Neural progenitor cell (in vitro differentiated cells): ENCODE data around the gene EFCAB6. TPM values are rescaled to one million over a fixed set of nuclear protein-coding genes. Genes with fewer than 3 reads are reported as not detected.
A peak's percentile ranks its signal among the peaks of the same experiment; 100 is the strongest.

Experiments
- DNase-seq: peaks from one replicate; pipeline ENCODE4 v3.0.0-alpha.2; 2016; ENCODE audit warnings: low spot score
- H2AFZ ChIP-seq: fragments of 200-600 bp; sonication (generic); replicated peaks from 2 replicates; pipeline ENCODE4 v1.6.1; 2016; ENCODE audit warnings: antibody characterized with exemption
- H3F3A ChIP-seq: fragments of 200-600 bp; sonication (generic); 2 replicates; pipeline ENCODE4 v1.6.1; 2016; ENCODE audit warnings: antibody characterized with exemption, low read depth
- H3K27ac ChIP-seq: fragments of 200-600 bp; sonication (generic); 2 replicates; pipeline ENCODE4 v1.5.1; 2016; ENCODE audit warnings: mild to moderate bottlenecking
- H3K27me3 ChIP-seq: fragments of 200-600 bp; sonication (generic); 2 replicates; pipeline ENCODE4 v1.6.1; 2016; ENCODE audit warnings: mild to moderate bottlenecking, moderate library complexity
- H3K36me3 ChIP-seq: fragments of 200-600 bp; sonication (generic); 2 replicates; pipeline ENCODE4 v1.5.1; 2016
- H3K4me1 ChIP-seq: fragments of 200-600 bp; sonication (generic); 2 replicates; pipeline ENCODE4 v1.6.1; 2016; ENCODE audit warnings: mixed run types
- H3K4me2 ChIP-seq: fragments of 200-600 bp; sonication (generic); 2 replicates; pipeline ENCODE4 v1.6.1; 2016
- H3K4me3 ChIP-seq: fragments of 200-600 bp; sonication (generic); 2 replicates; pipeline ENCODE4 v1.5.1; 2016
- H3K79me2 ChIP-seq: fragments of 200-600 bp; sonication (generic); 2 replicates; pipeline ENCODE4 v1.6.1; 2016; ENCODE audit warnings: low read depth
- H3K9ac ChIP-seq: fragments of 200-600 bp; sonication (generic); 2 replicates; pipeline ENCODE4 v1.6.1; 2016
- H3K9me3 ChIP-seq: fragments of 200-600 bp; sonication (generic); 2 replicates; pipeline ENCODE4 v1.5.1; 2016; ENCODE audit warnings: low read depth
- H4K20me1 ChIP-seq: fragments of 200-600 bp; sonication (generic); 2 replicates; pipeline ENCODE4 v1.6.1; 2016; ENCODE audit warnings: low read depth
- H3K27ac Mint-ChIP-seq: 3 replicates; pipeline ENCODE4 v1.8.0; 2021; ENCODE audit warnings: mixed read lengths
- H3K27me3 Mint-ChIP-seq: 2 replicates; pipeline ENCODE4 v1.8.0; 2022; ENCODE audit warnings: low read depth, mild to moderate bottlenecking, inconsistent platforms, moderate library complexity, mixed read lengths; ENCODE audit not compliant: insufficient read depth
- H3K36me3 Mint-ChIP-seq: 3 replicates; pipeline ENCODE4 v1.8.0; 2021; ENCODE audit warnings: mixed read lengths
- H3K4me1 Mint-ChIP-seq: 3 replicates; pipeline ENCODE4 v1.8.0; 2021; ENCODE audit warnings: mixed read lengths
- H3K4me3 Mint-ChIP-seq: 3 replicates; pipeline ENCODE4 v1.8.0; 2021; ENCODE audit warnings: mild to moderate bottlenecking, moderate library complexity, mixed read lengths
- H3K9me3 Mint-ChIP-seq: 3 replicates; pipeline ENCODE4 v1.8.0; 2020; ENCODE audit warnings: mixed read lengths
- CTCF ChIP-seq: fragments of 200-600 bp; sonication (generic); IDR thresholded peaks from 2 replicates; pipeline ENCODE4 v1.5.1; 2017; ENCODE audit warnings: antibody characterized with exemption, mild to moderate bottlenecking
- EZH2 ChIP-seq: fragments of 200-600 bp; sonication (generic); IDR thresholded peaks from 2 replicates; pipeline ENCODE4 v1.6.1; 2017; ENCODE audit warnings: antibody characterized with exemption, mild to moderate bottlenecking, moderate library complexity
- EZH2phosphoT487 ChIP-seq: fragments of 200-600 bp; sonication (generic); IDR thresholded peaks from 2 replicates; pipeline ENCODE4 v1.6.1; 2017; ENCODE audit warnings: antibody characterized with exemption
- total RNA-seq: library from RNA; depleted of rRNA; stranded (reverse); fragments of >200 nt; gene quantifications from 2 replicates; pipeline ENCODE4 v1.2.3, GENCODE V29; 2015; ENCODE audit warnings: low replicate concordance

EFCAB6 gene
- total RNA-seq, 1 donor from 2014 or later, result 4.9 TPM

GRCh38 chr22:43817402-43817801 is 5.3 kb upstream of the EFCAB6 start:
- Histone ChIP-seq H3K9ac (no peak overlapping the region), H3K27me3 (no peaks in the 10 kb centered on the region), H2AFZ (no peak overlapping the region), H3F3A (peaks cover 9% of the 10 kb centered on the region), H3K4me2 (no peak overlapping the region), H3K36me3 (no peaks in the 10 kb centered on the region), H3K27ac (no peak overlapping the region), H3K9me3 (no peaks in the 10 kb centered on the region), H3K4me3 (no peak overlapping the region), H3K4me1 (peaks cover 5% of the 10 kb centered on the region), H4K20me1 (peaks cover 4% of the 10 kb centered on the region), H3K79me2 (peaks cover 12% of the 10 kb centered on the region)
- Mint-ChIP-seq H3K4me3 (no peak overlapping the region), H3K9me3 (no peaks in the 10 kb centered on the region), H3K27me3 (peaks cover 6% of the 10 kb centered on the region), H3K27ac (no peak overlapping the region), H3K4me1 (peaks cover 26% of the 10 kb centered on the region), H3K36me3 (peaks cover 7% of the 10 kb centered on the region)
- no peak for DNase-seq
- TF ChIP-seq EZH2 (no peak), EZH2phosphoT487 (no peak)

GRCh38 chr22:43814264-43814663 is 2.2 kb upstream of the EFCAB6 start:
- Mint-ChIP-seq H3K9me3 (no peaks in the 10 kb centered on the region), H3K27ac (no peak overlapping the region), H3K4me3 (peak overlapping the region; percentile 16), H3K27me3 (peaks cover 2% of the 10 kb centered on the region), H3K4me1 (peaks cover 33% of the 10 kb centered on the region), H3K36me3 (peaks cover 7% of the 10 kb centered on the region)
- H3F3A ChIP-seq, result peaks cover 9% of the 10 kb centered on the region
- no peak overlapping the region for H3K4me3 ChIP-seq
- H2AFZ ChIP-seq, result no peak overlapping the region
- no peak for DNase-seq
- H3K4me2 ChIP-seq, result no peak overlapping the region
- H3K9ac ChIP-seq, result no peak overlapping the region
- H3K27me3 ChIP-seq, result no peaks in the 10 kb centered on the region
- H3K27ac ChIP-seq, result no peak overlapping the region
- TF ChIP-seq EZH2phosphoT487 (no peak), CTCF (no peak), EZH2 (no peak)
- H4K20me1 ChIP-seq, result no peaks in the 10 kb centered on the region
- H3K9me3 ChIP-seq, result no peaks in the 10 kb centered on the region
- H3K79me2 ChIP-seq, result peaks cover 12% of the 10 kb centered on the region
- H3K4me1 ChIP-seq, result peaks cover 9% of the 10 kb centered on the region
- H3K36me3 ChIP-seq, result no peaks in the 10 kb centered on the region

- no peaks in the 10 kb centered on the region for H3K9me3 Mint-ChIP-seq
- Histone ChIP-seq H3K4me1 (peaks cover 9% of the 10 kb centered on the region), H3K9ac (peak overlapping the region; percentile 10), H3K36me3 (no peaks in the 10 kb centered on the region), H3K9me3 (no peaks in the 10 kb centered on the region), H3K27me3 (no peaks in the 10 kb centered on the region), H4K20me1 (no peaks in the 10 kb centered on the region), H3K79me2 (peaks cover 12% of the 10 kb centered on the region), H3K4me3 (peak overlapping the region; percentile 58), H3K4me2 (peak overlapping the region; percentile 84), H2AFZ (no peak overlapping the region), H3K27ac (no peak overlapping the region), H3F3A (peaks cover 6% of the 10 kb centered on the region)
- TF ChIP-seq CTCF, result no peak
- no peak for TF ChIP-seq EZH2
- no peak for TF ChIP-seq EZH2phosphoT487
- peaks cover 7% of the 10 kb centered on the region for H3K36me3 Mint-ChIP-seq
- H3K27ac Mint-ChIP-seq, result peak overlapping the region; percentile 90
- peaks cover 33% of the 10 kb centered on the region for H3K4me1 Mint-ChIP-seq
- DNase-seq, result no peak
- peak overlapping the region; percentile 91 for H3K4me3 Mint-ChIP-seq
- peaks cover 3% of the 10 kb centered on the region for H3K27me3 Mint-ChIP-seq
Observed at GRCh38 chr22:43812890-43813289, 785 bp upstream of the EFCAB6 start.

- Mint-ChIP-seq H3K27ac (peak overlapping the region; percentile 90), H3K9me3 (no peaks in the 10 kb centered on the region), H3K36me3 (peaks cover 7% of the 10 kb centered on the region), H3K4me3 (peak overlapping the region; percentile 91), H3K4me1 (peaks cover 33% of the 10 kb centered on the region), H3K27me3 (peaks cover 3% of the 10 kb centered on the region)
- Histone ChIP-seq H2AFZ (peak overlapping the region; percentile 65), H3K27ac (no peak overlapping the region), H3K27me3 (no peaks in the 10 kb centered on the region), H3K36me3 (no peaks in the 10 kb centered on the region), H3K4me2 (peak overlapping the region; percentile 84), H3K9ac (peak overlapping the region; percentile 2), H4K20me1 (no peaks in the 10 kb centered on the region), H3F3A (peaks cover 6% of the 10 kb centered on the region), H3K9me3 (no peaks in the 10 kb centered on the region), H3K4me3 (peak overlapping the region; percentile 58), H3K79me2 (peaks cover 12% of the 10 kb centered on the region), H3K4me1 (peaks cover 9% of the 10 kb centered on the region)
- DNase-seq, result no peak
- no peak for TF ChIP-seq EZH2phosphoT487
- no peak for TF ChIP-seq CTCF
- no peak for TF ChIP-seq EZH2
Observed at GRCh38 chr22:43811777-43812148, 342 bp downstream of the EFCAB6 start.
